Measurements from ENCODE around the gene SENP7.

Gene SENP7

GRCh38 chr3:101433652-101434051 is 79.4 kb downstream of the SENP7 start:
- H4K20me1 ChIP-seq (ENCODE audit: control insufficient read depth, insufficient read depth, low read depth, low read length), result no peaks in the 10 kb centered on the region
- H3K27me3 ChIP-seq (ENCODE audit: control insufficient read depth, low read length), result no peaks in the 10 kb centered on the region
- H3K36me3 ChIP-seq (ENCODE audit: control insufficient read depth, low read length), result no peaks in the 10 kb centered on the region
- no peak overlapping the region for H3K4me2 ChIP-seq (ENCODE audit: low read length)
- H3K9me2 ChIP-seq (replicated peaks; ENCODE audit: control insufficient read depth, low read length), result no peaks in the 10 kb centered on the region
- H3K27ac ChIP-seq (ENCODE audit: low read depth, low read length), result no peak overlapping the region
- no peaks in the 10 kb centered on the region for H3K4me1 ChIP-seq (ENCODE audit: control insufficient read depth, low read length)
- no peaks in the 10 kb centered on the region for H3F3A ChIP-seq (ENCODE audit: control insufficient read depth, insufficient read depth)
- peaks cover 3% of the 10 kb centered on the region; the same call in 1 of the 2 replicates for H3K79me2 ChIP-seq (ENCODE audit: control insufficient read depth, low read length)
- TF ChIP-seq EZH2phosphoT487 (IDR thresholded peaks at IDR 0.05; ENCODE audit: borderline replicate concordance, low read length), result no peak
- no peak for TF ChIP-seq CTCF (IDR thresholded peaks at IDR 0.05; ENCODE audit: low read depth, low read length, poor library complexity, severe bottlenecking)
- H3K9me3 ChIP-seq (ENCODE audit: control insufficient read depth, insufficient read depth, low read length), result 0 out of 2 replicates have a peak, but pooled peaks cover 2% of the 10 kb centered on the region
- no peak overlapping the region for H3K4me3 ChIP-seq (ENCODE audit: low read length)

- no peaks in the 10 kb centered on the region for H3K27me3 ChIP-seq (ENCODE audit: control insufficient read depth, low read length)
- H4K20me1 ChIP-seq (ENCODE audit: control insufficient read depth, insufficient read depth, low read depth, low read length), result no peaks in the 10 kb centered on the region
- 0 out of 2 replicates have a peak, but pooled peaks cover 2% of the 10 kb centered on the region for H3K79me2 ChIP-seq (ENCODE audit: control insufficient read depth, low read length)
- no peaks in the 10 kb centered on the region for H3K4me1 ChIP-seq (ENCODE audit: control insufficient read depth, low read length)
- no peak overlapping the region for H3K4me3 ChIP-seq (ENCODE audit: low read length)
- no peaks in the 10 kb centered on the region for H3K9me2 ChIP-seq (replicated peaks; ENCODE audit: control insufficient read depth, low read length)
- no peak overlapping the region for H3K4me2 ChIP-seq (ENCODE audit: low read length)
- no peaks in the 10 kb centered on the region for H3F3A ChIP-seq (ENCODE audit: control insufficient read depth, insufficient read depth)
- no peak overlapping the region for H3K27ac ChIP-seq (ENCODE audit: low read depth, low read length)
- no peaks in the 10 kb centered on the region for H3K36me3 ChIP-seq (ENCODE audit: control insufficient read depth, low read length)
- no peaks in the 10 kb centered on the region for H3K9me3 ChIP-seq (ENCODE audit: control insufficient read depth, insufficient read depth, low read length)
- TF ChIP-seq CTCF (IDR thresholded peaks at IDR 0.05; ENCODE audit: low read depth, low read length, poor library complexity, severe bottlenecking), result no peak
- TF ChIP-seq EZH2phosphoT487 (IDR thresholded peaks at IDR 0.05; ENCODE audit: borderline replicate concordance, low read length), result no peak
These were observed 88.8 kb downstream of the SENP7 start for GRCh38 chr3:101423984-101424888.

- no peaks in the 10 kb centered on the region for H3K9me3 ChIP-seq (ENCODE audit: control insufficient read depth, insufficient read depth, low read length)
- no peak overlapping the region for H3K4me2 ChIP-seq (ENCODE audit: low read length)
- H3K9me2 ChIP-seq (replicated peaks; ENCODE audit: control insufficient read depth, low read length), result no peaks in the 10 kb centered on the region
- H3K4me3 ChIP-seq (ENCODE audit: low read length), result no peak overlapping the region
- H3K27ac ChIP-seq (ENCODE audit: low read depth, low read length), result no peak overlapping the region
- no peaks in the 10 kb centered on the region for H3K36me3 ChIP-seq (ENCODE audit: control insufficient read depth, low read length)
- H3F3A ChIP-seq (ENCODE audit: control insufficient read depth, insufficient read depth), result no peaks in the 10 kb centered on the region
- H3K4me1 ChIP-seq (ENCODE audit: control insufficient read depth, low read length), result no peaks in the 10 kb centered on the region
- H4K20me1 ChIP-seq (ENCODE audit: control insufficient read depth, insufficient read depth, low read depth, low read length), result no peaks in the 10 kb centered on the region
- H3K27me3 ChIP-seq (ENCODE audit: control insufficient read depth, low read length), result no peaks in the 10 kb centered on the region
- H3K79me2 ChIP-seq (ENCODE audit: control insufficient read depth, low read length), result no peaks in the 10 kb centered on the region
- TF ChIP-seq CTCF (IDR thresholded peaks at IDR 0.05; ENCODE audit: low read depth, low read length, poor library complexity, severe bottlenecking) (no peak), EZH2phosphoT487 (IDR thresholded peaks at IDR 0.05; ENCODE audit: borderline replicate concordance, low read length) (no peak)
These were observed 94.2 kb downstream of the SENP7 start for GRCh38 chr3:101418851-101419250.
